ENCODE results near the gene PRDM5.
A peak's percentile ranks its signal among the peaks of the same experiment; 100 is the strongest.

PRDM5 gene

GRCh38 chr4:120855307-120856001 lies 67.1 kb downstream of the PRDM5 start:
- no peak overlapping the region for H3K4me3 ChIP-seq (ENCODE audit: low read length)
- no peak for DNase-seq (ENCODE audit: low read depth)
- TF ChIP-seq CTCF (IDR thresholded peaks at IDR 0.05; ENCODE audit: insufficient read depth, low read depth, low read length, missing control alignments): no peak

- no peak overlapping the region for H3K4me3 ChIP-seq (ENCODE audit: low read length)
- DNase-seq (ENCODE audit: low read depth): no peak
- no peak for TF ChIP-seq CTCF (IDR thresholded peaks at IDR 0.05; ENCODE audit: insufficient read depth, low read depth, low read length, missing control alignments)
Measured at GRCh38 chr4:120853161-120853935, 69.2 kb downstream of the PRDM5 start.

DNA sequence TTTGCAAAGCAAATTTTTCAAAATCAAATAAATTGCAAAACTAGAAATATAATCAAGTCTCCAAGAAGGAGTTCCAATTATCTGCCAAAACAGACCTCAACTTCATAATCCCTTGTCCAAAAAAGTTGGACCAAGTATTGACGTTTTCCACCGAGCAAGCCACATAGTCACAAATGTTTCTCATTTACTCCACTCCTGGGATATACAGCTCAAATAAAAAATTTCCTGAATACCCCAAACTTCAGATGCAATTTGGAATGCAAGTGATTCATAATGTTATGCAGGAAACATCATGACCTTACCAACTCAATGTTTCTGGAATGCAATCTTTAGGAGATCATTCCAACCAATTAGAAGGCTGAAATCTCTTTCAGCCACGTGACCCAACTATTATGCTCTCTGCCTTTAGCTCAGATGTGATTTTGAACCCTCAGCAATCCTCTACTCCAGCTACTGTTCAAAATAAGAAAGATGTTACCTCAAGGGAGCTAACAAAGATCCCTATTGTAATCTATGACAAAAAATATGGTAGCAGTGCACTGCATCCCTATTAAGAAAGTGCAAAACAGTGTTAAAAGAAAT lies 72.4 kb downstream of the PRDM5 start:
- no peak for TF ChIP-seq CTCF (IDR thresholded peaks at IDR 0.05; ENCODE audit: insufficient read depth, low read depth, low read length, missing control alignments)
- DNase-seq (ENCODE audit: low read depth): no peak
- no peak overlapping the region for H3K4me3 ChIP-seq (ENCODE audit: low read length)

DNA sequence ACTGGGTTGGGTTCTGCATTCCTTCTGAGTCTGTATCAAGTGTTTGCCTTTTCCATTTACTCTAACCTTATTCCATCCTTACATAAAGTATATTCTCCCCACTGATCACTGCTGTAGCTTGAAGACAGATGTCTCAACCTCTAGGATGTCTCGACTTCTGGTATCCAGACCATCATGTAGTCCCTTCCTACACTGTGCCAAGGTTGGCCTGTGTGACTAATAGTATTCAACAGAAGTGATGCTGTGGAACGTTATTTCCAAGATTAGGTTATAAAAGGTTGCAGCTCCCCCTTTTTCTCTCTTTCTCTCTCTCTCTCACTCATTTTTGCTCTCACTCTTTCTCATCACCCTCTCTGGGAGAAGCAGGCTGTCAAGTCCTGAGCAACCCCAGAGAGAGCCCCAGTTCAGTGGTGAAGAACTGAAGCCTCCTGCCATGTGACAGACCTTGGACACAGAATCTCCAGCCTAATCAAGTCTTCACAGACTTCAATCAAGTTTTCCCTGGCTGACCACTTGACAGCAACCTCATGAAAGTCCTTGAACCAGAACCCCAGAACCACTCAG lies 75.4 kb downstream of the PRDM5 start:
- DNase-seq (ENCODE audit: low read depth): no peak
- no peak overlapping the region for H3K4me3 ChIP-seq (ENCODE audit: low read length)
- no peak for TF ChIP-seq CTCF (IDR thresholded peaks at IDR 0.05; ENCODE audit: insufficient read depth, low read depth, low read length, missing control alignments)

DNA sequence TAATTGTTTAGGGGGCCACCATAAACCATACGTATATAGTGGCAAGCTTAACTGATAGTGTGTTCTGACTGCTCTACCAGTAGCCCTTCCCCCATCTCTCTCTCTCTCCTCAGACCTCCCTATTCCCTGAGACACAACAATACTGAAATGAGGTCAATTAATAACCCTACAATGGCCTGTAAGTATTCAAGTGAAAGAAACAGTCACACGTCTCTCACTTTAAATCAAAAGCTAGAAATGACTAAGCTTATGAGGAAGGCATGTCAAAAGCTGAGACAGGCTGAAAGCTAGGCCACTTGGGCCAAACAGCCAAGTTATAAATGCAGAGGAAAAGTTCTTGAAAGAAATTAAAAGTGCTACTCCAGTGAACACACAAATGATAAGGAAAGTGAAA lies 78.0 kb downstream of the PRDM5 start:
- H3K4me3 ChIP-seq (ENCODE audit: low read length): no peak overlapping the region
- DNase-seq (ENCODE audit: low read depth): no peak
- TF ChIP-seq CTCF (IDR thresholded peaks at IDR 0.05; ENCODE audit: insufficient read depth, low read depth, low read length, missing control alignments): no peak

GRCh38 chr4:120843849-120844527 lies 78.5 kb downstream of the PRDM5 start:
- no peak overlapping the region for H3K4me3 ChIP-seq (ENCODE audit: low read length)
- peak; percentile 15 for DNase-seq (ENCODE audit: low read depth)
- TF ChIP-seq CTCF (IDR thresholded peaks at IDR 0.05; ENCODE audit: insufficient read depth, low read depth, low read length, missing control alignments): peak; percentile 37
